ENCODE results near the gene SPAG5. TPM values are rescaled to one million over a fixed set of nuclear protein-coding genes. Genes with fewer than 3 reads are reported as not detected.

The SPAG5 gene
- polyA plus RNA-seq, 4 donors = 43.5 to 46.9 (median 45.2) TPM

DNA sequence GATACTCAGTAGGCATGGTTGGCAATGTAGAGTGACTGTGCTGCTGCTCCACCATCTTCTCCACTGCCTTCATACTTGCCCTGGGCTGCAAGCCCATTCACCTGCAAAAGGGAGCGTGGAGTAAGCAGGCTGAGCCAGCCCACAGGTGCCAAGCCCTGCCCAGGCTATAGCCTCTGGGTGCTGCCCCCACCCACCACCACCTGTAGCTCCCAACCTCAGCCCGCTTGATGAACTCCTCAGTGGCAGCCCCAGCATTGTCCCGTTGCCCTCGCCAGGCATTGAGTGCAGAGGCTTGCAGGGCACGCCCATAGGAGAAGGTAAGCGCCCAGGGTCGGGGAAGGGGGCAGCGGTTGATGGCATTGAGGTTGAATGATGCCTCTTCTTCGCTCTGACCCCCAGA is 25.3 kb downstream of the SPAG5 start:
- DNase-seq (ENCODE audit: low read depth in 4 of 4, low spot score in 3 of 4) = no peak

DNA sequence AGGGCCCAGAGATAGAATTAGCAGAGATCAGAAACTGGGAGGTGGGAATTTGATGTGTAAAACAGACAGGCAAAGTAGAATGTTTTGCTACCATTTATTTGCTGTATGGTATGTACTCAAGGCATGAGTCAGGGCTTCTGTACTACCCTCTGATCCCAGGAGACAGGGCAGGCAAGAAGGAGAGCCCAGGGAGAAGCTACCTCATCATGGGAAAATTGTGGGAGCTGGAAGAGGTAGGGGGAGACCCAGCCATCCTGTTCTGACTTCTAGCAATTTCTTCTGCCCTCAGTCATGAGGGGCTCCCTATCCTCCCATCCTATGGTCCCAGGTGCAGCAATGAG is 25.8 kb downstream of the SPAG5 start:
- no peak for DNase-seq (ENCODE audit: low read depth in 4 of 4, low spot score in 3 of 4)

DNA sequence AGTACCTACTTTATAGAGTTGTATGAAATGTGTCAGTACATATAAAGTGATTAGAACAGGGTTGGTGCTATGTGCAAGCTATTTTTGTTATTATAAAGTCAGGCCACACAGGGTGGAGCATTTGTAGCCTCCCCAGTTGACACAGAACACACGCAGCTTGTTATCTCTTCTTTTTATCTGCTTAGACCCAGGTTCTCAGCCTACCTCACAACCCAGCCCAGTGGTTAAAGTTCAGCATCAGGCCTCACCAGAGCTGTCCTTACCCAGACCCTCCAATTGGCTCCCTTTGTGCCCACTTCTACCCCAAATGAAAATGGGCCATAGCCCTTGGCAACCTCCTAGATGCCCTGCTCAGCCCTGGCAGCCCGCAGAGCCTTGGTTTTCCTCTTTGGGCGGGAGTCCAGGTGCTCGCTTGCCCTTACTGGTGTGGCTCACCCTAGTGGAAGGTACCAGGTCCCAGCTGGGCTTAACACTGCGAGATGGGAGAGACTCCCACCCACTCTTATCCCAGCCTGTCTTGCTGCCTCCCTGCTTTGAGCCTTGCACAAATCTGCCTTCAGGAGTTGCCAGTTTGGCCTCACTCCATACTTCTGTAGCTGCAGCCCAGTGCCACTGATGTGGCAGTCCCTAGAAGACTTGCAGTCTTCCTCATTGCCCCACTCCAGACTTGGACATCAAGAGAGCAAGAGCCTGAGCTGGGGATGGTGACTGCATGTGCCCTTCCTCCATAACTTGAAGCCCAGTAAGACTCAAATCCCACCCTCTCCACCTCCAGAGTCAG is 26.4 kb downstream of the SPAG5 start:
- no peak for DNase-seq (ENCODE audit: low read depth in 4 of 4, low spot score in 3 of 4)

DNA sequence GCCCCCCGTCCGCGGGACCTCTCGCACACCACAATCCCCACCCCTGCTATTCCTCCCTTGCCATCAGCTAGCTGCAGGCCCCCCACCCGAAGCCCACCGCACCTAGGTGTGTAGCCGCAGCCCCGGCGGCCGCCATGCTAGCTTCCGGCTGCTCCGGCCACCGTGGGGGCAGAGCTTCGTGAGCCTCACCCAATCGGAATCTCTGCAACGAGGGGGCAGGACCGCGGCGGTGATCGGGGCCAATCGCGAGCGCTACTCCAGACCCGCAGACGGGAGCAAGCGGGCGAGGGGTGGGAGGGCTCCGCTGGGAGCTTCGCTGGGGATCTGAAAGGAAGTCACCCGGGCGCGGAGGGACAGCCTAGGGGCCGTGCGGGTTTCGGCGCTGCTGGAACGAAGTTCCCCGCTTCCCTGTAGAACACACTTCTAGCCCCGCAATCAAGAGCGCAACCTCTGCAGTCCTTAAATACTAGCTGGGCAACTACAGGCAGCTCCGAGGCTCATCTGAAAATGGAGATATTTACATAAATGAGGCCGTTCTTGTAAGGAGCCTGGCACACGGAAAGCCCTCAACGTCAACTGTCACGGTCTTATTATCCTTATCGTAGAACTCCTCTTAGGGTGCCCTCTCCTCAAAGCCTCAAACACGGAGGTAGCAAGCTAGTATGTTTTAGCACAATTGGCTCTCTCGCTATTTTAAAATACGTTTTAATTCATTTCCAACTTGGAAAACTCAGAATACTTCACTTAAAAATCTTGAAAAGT is 27.3 kb downstream of the SPAG5 start, which contains the start of gene PIGS:
TSS of gene PIGS (minus strand) at position 164 of the 762 bp plus-strand sequence. CDS start at position 136, 28 bp downstream.
- peak; percentile 77 to 80 (median 78) for DNase-seq (ENCODE audit: low read depth in 4 of 4, low spot score in 3 of 4)

DNA sequence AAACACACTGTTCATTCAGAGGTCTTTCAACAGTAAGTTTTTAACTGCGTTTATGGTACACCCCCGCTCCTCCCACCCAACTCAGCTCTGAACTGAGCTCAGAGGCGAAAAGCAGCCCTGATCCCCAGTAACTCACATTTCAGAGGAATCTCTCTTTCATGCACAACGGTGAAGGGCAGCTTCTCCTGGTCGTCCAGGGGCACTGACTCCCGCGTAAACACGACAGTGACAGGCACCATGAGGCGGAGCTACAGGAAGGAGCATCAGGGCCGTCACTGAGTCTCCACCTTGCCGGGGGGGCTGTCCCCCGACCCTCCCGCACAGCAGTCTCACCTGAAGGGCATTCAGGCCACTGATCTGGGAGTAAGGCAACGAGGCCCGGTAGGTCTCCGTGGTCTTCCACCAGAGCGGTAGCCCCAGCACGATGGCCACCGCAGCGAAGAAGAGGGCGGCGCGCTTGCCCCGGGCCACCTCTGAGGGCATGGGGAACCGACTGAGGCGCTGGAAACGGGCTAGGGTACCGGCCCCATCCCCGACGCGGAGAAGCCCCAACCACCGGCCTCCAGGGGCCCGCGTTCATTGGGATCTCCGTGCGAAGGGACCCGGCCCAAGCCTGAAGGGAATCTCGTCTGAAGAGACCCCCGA is 28.0 kb downstream of the SPAG5 start:
- no peak for DNase-seq (ENCODE audit: low read depth in 4 of 4, low spot score in 3 of 4)

DNA sequence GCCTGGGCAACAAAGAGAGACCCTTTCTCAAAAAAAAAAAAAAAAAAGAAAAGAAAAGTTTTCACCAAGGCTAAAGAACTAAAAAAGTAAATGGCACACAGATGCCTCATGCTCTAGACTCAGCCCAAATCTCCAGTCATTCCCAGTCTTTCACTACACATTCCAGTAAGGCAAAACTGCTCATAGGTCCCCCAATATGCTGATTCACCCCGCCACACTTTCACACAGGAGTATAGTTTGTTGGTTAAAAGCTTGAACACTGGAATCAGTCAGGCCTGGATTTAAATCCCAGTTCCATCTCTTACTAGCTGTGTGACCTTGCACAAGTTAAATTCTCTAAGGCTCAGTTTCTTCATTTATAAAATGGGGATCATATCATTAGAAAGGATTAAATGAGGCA is 29.4 kb downstream of the SPAG5 start:
- DNase-seq (ENCODE audit: low read depth in 4 of 4, low spot score in 3 of 4) = no peak

DNA sequence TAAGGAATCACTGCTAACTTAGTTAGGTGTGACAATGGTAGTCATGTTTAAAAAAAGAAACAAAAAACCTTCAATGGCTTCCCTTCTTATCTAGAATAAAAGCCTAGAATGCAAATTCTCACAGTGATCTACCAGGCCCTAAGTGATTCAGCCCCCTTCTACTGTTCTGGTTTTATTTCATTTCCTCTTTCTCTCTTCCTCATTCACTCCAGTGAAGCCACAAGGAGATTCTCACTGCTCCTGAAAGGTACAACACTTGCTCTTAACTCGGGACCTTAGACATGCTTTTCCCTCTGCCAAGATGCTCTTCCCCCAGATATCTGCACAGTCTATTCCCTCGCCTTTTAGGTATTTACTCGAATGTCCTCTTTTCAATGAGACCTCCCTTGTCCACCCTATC is 31.2 kb downstream of the SPAG5 start:
- no peak for DNase-seq (ENCODE audit: low read depth in 4 of 4, low spot score in 3 of 4)

DNA sequence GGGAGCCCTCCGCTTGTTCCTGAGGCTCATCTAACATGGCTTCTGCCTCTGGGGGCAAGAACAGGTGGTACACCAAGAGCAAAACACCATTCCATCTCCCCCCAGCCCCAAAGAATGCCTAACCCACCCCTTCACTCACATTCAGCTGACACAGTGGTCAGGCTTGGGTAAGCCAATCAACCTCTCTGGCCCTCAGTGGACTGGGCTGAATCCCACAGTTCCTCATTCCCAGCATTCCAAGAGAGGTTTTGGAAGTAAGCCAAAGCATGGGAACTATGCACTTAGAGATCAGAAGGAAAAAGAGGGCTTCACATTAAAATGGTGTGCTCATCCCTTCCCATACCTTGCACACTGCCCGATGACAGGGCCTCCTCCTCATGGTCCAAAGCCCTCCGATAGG is 35.4 kb downstream of the SPAG5 start:
- peak in 1 of 4 donors; percentile 23 for DNase-seq (ENCODE audit: low read depth in 4 of 4, low spot score in 3 of 4)

DNA sequence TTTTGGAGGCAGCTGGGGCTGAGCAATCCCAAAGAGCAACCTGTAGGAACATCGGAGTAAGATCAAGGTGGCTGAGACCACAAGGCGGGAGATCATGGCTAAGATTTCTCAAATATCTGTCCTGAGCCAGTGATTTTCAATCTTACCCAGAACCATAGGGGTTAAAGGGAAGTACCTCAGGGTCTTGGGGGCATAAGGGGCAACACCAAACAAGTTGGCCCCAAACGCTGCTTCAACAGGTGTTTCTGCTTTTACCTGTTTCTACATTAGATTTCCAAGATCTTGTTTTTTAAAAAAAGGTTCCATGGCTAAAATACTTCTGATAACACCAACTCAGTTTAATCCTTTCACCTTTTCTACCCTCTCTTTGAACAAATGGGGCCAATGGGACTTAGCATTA is 43.8 kb downstream of the SPAG5 start:
- no peak for DNase-seq (ENCODE audit: low read depth in 4 of 4, low spot score in 3 of 4)

DNA sequence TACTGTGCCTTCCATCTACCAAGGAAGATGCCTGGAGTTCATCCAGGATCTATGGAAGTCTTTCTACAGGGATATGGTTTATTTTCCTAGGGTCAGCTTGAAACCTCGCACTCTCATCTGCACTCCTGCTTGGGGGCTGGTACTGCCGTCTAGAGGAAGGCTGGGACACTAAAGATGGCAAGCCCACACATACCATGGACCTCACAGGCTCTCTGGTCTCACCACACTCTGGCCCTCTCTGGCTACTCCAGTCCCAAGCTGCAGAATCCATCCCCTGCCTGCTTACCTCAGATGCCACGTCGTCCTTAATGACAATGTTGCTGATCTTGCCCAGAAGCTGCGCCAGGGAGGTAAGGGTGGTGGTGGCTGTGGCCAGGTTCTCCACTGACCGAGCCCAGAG is 44.3 kb downstream of the SPAG5 start:
- no peak for DNase-seq (ENCODE audit: low read depth in 4 of 4, low spot score in 3 of 4)

DNA sequence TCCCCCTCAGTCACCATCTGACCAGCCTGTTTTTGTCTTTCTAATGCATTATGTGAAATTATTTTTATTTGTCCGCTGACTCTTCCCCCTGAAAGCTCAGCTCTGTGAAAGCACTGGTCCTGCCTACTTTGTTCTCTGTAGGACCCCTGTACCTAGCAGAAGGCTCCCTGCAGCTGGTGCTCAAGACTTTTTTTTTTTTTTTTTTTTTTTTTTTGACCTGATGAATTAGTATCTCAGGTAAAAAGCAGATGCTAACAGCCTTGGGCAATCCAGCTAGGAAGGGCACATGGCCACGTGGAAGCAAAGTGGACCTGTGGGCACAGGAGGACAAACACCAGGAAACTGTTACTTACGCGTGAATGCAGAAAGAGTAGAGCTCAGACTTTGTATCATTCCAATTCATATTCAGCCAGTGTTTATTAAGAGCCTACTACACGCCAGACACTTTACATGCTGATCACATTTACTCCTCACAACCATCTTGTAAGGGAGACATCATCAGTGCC is 45.8 kb downstream of the SPAG5 start:
- DNase-seq (ENCODE audit: low read depth in 4 of 4, low spot score in 3 of 4) = no peak

DNA sequence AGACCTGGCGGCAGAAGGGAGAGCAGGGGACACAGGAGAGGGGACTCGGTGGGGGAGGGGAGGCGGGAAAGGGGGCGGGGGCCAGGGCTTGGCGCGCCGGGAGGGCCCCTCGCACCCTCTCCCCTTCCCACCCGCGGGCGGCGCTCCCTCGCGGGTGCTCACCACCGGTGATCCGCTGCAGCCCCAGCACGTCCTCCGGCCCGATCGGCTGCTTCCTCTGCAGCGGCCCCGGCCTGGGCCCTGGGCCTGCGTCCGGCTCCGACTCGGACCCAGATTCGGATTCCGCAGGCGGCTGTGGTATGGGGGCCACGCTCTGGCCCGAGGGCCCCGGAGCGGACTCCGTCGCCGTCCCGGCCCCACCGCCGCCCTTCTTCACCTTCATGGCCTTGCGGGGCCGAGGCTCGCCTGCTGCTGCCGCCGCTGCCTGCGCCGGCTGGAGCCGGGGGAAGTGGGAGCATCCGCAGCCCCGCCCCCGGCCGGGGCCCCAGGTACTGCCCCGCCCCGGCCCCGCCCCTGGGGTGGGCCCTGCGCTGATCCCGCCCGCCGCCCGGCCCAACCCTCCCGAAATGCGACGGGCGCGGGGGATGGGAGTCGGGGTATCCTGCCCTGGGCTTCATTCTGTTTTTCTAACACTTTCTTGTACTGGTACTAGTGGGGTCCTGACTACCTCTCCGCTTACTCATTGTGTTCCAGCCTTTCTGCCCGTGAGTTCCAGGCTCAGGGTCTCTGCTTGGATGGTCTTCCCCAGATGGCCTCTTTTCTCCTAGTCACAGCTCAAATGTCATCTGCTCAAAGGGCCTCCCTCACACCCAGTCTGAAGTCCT is 46.4 kb downstream of the SPAG5 start, which contains the start of gene UNC119:
TSS of gene UNC119 (minus strand) at position 449 of the 824 bp plus-strand sequence. CDS start at position 382, 67 bp downstream.
- DNase-seq (ENCODE audit: low read depth in 4 of 4, low spot score in 3 of 4) = peak; percentile 69 to 79 (median 74)

DNA sequence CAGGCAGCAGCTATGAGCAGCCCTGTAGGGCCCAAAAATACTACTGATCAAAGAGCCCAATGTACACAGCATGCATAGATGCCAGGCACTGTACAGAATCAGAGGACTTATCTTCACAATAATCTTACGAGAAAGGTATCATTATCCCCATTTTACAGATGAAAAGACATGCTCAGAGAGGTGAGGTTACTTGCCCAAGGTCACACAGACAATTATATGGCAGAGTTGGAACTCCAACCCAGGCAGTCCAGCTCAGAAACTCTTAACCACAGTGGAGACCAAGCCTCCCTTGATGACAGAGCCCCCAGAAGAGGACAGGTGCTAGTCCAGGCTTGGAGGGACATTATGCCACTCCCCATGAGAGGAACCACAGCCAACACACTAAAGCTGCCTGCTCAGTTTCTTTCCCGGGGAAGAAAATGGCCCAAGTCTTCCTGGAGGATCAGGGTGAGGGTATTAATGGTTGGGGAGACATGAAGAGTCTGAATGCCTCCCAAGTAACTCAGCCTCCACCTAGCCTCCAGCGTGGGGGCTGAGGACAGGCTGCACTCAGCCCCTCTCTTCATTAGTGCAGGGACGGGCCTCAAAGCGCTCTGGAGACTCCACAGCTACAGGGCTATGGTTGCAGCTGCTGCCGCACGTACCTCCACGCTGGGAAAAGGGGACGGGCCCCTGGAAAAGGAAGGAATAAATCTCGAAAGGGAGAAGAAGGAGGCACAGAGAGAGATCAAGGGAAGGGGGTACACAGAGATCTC is 47.2 kb downstream of the SPAG5 start:
- DNase-seq (ENCODE audit: low read depth in 4 of 4, low spot score in 3 of 4) = no peak

DNA sequence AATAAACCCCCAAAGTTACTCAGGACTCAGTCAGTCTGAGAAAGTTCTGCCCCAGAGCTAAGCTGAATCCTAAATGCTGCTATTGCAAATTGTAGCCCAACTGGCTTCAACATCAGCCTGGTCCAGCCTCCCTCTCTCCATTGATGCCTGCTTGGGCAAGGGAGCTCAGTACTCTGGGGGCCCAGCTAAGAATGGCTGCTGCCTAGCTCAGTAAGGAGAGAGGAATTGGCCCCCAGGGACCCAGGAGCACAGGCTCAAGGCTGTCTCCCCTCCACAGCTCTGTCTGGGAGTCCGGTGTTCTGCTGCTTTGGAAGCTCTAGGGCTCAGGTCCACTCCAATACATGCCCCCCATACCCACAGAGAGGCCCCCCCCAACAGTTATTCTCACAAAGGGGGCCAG is 48.0 kb downstream of the SPAG5 start:
- DNase-seq (ENCODE audit: low read depth in 4 of 4, low spot score in 3 of 4) = no peak

DNA sequence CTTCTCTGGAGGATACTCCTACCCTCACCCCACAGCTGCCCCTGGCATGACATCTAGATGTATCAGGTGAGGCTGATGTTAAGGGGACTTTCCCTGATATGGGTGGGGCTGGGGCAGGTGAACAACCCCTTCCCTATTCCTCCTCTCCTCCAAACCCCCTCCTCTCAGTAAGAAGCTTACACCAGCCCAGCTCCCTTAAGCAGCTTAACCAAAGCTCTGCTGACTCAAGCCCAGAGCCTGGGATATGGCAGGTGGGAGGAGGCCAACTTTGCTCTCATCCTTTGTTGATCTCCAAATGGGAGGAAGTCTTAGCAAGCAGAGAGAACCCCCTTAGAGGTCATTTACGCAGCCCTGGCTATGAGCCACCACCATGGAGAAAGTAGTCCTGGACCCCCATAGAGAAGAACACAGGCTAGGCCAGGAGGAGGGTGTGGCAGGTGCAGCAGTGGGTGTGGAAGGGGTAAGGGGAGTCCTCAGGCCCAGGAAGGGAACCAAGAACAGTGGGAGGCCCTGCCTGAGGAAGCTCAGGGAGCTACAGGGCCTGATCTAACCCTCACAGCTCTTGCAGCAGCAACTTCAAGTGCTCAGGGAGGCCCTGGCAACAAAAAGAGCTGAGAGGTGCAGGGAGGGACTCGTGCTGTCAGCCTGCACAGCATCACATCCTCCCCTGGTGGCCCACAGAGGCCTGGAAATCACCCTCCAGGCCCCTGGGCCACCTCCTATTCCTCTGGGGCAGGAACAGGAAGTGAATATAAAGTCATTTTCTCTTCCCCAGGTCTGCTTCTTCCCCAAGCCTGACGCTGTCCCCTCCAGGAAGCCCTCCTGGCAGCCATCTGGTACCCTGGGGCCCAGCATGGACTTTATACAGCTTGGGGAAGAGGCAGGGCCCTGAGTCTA is 49.3 kb downstream of the SPAG5 start:
- DNase-seq (ENCODE audit: low read depth in 4 of 4, low spot score in 3 of 4) = no peak

DNA sequence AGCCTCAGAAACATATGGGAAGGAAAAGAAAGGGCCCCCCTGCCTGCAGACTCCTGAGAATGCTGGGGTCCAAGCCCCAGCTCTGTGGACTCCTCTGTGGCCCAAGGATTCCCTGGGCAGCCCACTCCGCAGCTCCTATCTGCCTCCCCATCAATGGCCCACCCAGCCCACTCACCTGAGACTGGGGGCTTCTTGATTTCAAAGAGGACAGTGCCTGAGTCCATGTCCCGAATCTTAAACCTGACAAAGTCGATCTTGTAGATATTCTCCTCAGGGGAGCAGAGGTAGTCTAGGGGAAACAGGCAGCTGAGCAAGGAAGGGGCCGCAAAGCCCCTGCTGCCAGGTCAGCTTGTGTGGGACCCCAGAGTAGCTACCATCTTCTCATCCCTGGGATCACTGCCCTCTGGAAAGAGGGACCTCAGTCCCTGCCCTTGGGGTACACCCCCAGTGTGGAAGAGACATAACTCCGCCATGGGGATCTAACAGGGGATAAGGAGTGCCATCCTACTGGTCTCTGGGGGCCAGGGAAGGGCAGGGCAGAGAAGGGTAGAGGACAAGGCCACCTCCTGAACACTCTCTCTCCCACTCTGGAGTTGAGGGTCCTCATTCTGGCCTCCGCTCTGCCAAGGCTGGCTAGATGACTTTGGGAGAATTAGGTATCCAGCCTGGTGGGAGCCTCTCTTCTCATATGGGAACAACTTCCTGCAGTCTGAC is 50.3 kb downstream of the SPAG5 start:
- no peak for DNase-seq (ENCODE audit: low read depth in 4 of 4, low spot score in 3 of 4)

DNA sequence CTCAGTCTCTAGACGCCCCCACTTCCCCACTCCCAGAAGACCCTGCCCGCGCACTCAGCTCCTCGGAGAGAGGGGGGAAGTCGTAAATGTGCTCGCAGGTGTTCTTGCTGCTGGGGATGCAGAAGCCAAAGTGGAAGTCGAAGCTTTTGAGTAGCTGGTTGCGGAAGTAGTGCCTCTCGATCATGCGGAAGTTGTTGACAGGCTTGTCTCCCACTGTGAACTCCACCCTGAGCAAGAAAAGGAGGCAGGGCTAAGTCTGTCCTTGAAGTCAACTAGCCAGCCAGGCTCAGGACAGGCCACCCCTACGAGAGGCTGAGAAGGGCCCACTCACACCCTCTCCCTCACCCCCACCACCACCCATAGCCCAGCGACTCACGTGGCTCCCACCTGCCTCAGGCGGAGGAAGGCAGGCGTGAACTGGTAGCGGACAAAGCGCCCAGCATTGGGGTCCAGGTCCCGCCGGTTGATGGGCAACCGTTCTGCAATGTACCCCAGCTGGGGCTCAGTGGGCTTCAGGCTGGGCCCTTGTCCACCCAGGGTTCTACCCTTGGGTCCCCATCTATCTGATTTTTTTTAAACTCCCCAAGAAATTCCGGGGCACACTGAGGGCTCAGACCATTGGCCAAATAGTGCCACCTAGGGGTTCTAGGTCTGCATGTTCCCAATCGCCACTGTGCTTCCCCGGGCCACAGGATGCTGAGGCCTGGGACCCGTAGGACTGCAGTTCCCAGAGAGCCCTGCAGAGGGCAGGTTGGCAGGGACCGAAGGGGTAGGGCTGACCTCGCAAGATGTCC is 51.0 kb downstream of the SPAG5 start:
- DNase-seq (ENCODE audit: low read depth in 4 of 4, low spot score in 3 of 4) = peak in 1 of 4 donors; percentile 57
